ENCODE measurements around the gene PRKCA.

The PRKCA gene

DNA sequence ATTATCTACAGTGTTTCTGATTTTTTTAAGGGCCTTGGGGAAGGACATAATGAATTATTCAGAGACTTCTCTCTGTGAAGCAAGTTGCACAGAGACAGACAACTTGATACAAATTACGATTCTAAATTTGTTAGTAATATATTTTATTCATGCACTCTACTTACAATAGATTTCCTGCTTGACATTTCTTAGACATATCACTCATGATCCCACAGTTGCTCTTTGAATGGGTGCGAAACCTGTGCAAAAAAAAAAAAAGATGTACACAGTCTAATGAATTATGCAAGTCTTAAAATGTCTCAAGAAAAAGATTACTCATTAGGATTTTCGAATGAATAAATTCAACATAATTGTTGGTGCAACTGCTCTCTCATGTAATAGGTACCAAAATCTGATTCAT lies 254.8 kb downstream of the PRKCA start:
- H3K9ac ChIP-seq (ENCODE audit: low read length), result no peak overlapping the region
- no peak for DNase-seq
- no peak overlapping the region for H3K27ac ChIP-seq (ENCODE audit: low read depth, low read length)
- H3K36me3 ChIP-seq (ENCODE audit: control insufficient read depth in 1 of 2, insufficient read depth in 2 of 2, low read length in 2 of 2), result no peaks in the 10 kb centered on the region
- no peak overlapping the region for H3K23ac ChIP-seq (ENCODE audit: low read length)
- H3K79me2 ChIP-seq (ENCODE audit: control insufficient read depth, insufficient read depth, low read length, poor library complexity), result no peaks in the 10 kb centered on the region
- peaks cover 1% of the 10 kb centered on the region for H3K9me3 ChIP-seq (ENCODE audit: insufficient read depth, low read depth, low read length)
- no peak overlapping the region for H4K8ac ChIP-seq (ENCODE audit: low read depth, low read length)
- no peak overlapping the region for H3K18ac ChIP-seq (ENCODE audit: low read length)
- no peak overlapping the region for H3K14ac ChIP-seq (ENCODE audit: low read length)
- no peaks in the 10 kb centered on the region for H3K4me1 ChIP-seq (ENCODE audit: control insufficient read depth in 1 of 2, insufficient read depth in 2 of 2, low read length in 2 of 2)
- no peaks in the 10 kb centered on the region for H3K79me1 ChIP-seq (ENCODE audit: low read length)
- no peak overlapping the region for H4K91ac ChIP-seq (ENCODE audit: low read depth, low read length)
- no peak overlapping the region for H2BK5ac ChIP-seq (ENCODE audit: low read depth, low read length, poor library complexity)
- H2AFZ ChIP-seq (ENCODE audit: insufficient read depth, low read length, poor library complexity), result no peak overlapping the region
- no CpG with 5 or more reads among the region's 3 CpGs for WGBS (ENCODE audit: extremely low coverage, insufficient coverage, insufficient read length)
- H2BK120ac ChIP-seq (ENCODE audit: insufficient read depth, low read length, poor library complexity), result no peak overlapping the region
- no peak overlapping the region for H4K12ac ChIP-seq (ENCODE audit: low read depth, low read length)
- no peak overlapping the region for H3K4me2 ChIP-seq (ENCODE audit: low read length)
- H2BK12ac ChIP-seq (ENCODE audit: low read length), result no peak overlapping the region
- H3K4ac ChIP-seq (ENCODE audit: low read depth, low read length), result no peak overlapping the region
- no peaks in the 10 kb centered on the region for H3K27me3 ChIP-seq (ENCODE audit: insufficient read depth, low read length)
- H2AK5ac ChIP-seq (ENCODE audit: low read length), result no peak overlapping the region
- H3K4me3 ChIP-seq (ENCODE audit: low read depth, low read length), result no peak overlapping the region

DNA sequence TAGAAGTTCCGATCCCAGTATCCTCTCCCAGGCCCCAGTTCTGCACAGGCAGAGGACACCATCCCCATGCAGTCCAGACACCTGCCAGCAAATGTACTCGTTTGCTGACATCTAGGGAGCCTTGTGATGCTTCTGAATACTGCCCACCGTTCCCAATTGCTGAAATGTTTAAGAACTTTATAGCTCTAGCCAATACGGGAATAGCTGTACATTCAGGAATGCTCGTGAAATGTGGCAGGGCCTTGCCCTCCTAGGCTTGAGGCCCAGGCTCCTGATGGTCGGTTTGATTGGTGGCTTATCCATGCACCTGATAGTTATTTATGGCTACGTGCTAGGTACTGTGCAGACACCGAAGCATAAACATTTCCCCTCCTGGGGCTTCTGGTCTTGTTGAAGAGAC lies 255.5 kb downstream of the PRKCA start:
- no peaks in the 10 kb centered on the region for H3K36me3 ChIP-seq (ENCODE audit: control insufficient read depth in 1 of 2, insufficient read depth in 2 of 2, low read length in 2 of 2)
- no peaks in the 10 kb centered on the region for H3K4me1 ChIP-seq (ENCODE audit: control insufficient read depth in 1 of 2, insufficient read depth in 2 of 2, low read length in 2 of 2)
- no peak overlapping the region for H2BK120ac ChIP-seq (ENCODE audit: insufficient read depth, low read length, poor library complexity)
- H3K9ac ChIP-seq (ENCODE audit: low read length), result no peak overlapping the region
- no peak overlapping the region for H4K91ac ChIP-seq (ENCODE audit: low read depth, low read length)
- no peaks in the 10 kb centered on the region for H3K79me2 ChIP-seq (ENCODE audit: control insufficient read depth, insufficient read depth, low read length, poor library complexity)
- H3K4ac ChIP-seq (ENCODE audit: low read depth, low read length), result no peak overlapping the region
- no peak overlapping the region for H3K18ac ChIP-seq (ENCODE audit: low read length)
- H3K27me3 ChIP-seq (ENCODE audit: insufficient read depth, low read length), result no peaks in the 10 kb centered on the region
- H3K9me3 ChIP-seq (ENCODE audit: insufficient read depth, low read depth, low read length), result no peaks in the 10 kb centered on the region
- no peak overlapping the region for H4K12ac ChIP-seq (ENCODE audit: low read depth, low read length)
- H2BK5ac ChIP-seq (ENCODE audit: low read depth, low read length, poor library complexity), result no peak overlapping the region
- no peak overlapping the region for H3K4me3 ChIP-seq (ENCODE audit: low read depth, low read length)
- no peak overlapping the region for H2BK12ac ChIP-seq (ENCODE audit: low read length)
- H2AK5ac ChIP-seq (ENCODE audit: low read length), result no peak overlapping the region
- no peaks in the 10 kb centered on the region for H3K79me1 ChIP-seq (ENCODE audit: low read length)
- no peak overlapping the region for H3K23ac ChIP-seq (ENCODE audit: low read length)
- H3K14ac ChIP-seq (ENCODE audit: low read length), result no peak overlapping the region
- no peak overlapping the region for H2AFZ ChIP-seq (ENCODE audit: insufficient read depth, low read length, poor library complexity)
- no peak overlapping the region for H3K4me2 ChIP-seq (ENCODE audit: low read length)
- no peak for DNase-seq
- no peak overlapping the region for H3K27ac ChIP-seq (ENCODE audit: low read depth, low read length)
- no CpG with 5 or more reads among the region's 8 CpGs for WGBS (ENCODE audit: extremely low coverage, insufficient coverage, insufficient read length)
- H4K8ac ChIP-seq (ENCODE audit: low read depth, low read length), result no peak overlapping the region

DNA sequence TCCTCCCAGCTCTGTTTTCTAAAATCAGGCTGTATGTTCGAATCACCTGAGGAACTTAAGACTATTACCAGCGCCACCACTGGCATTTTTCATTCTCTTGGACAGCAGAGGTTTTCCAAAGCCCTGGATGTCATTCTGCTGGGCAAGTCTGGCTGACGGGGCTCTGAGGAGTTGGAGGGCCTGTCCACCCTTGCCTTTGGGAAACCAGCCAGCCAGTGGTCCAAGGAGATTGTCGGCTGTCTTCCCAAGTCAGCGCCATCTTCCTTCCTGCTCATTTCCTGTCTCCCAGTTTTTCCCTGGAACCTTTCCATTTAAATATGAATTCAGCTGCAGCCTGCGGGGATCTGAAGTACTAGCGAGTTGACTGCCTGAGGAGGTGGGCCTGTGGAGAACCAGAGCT lies 258.3 kb downstream of the PRKCA start:
- Histone ChIP-seq H3K4ac (ENCODE audit: low read depth, low read length) (no peak overlapping the region), H3K9ac (ENCODE audit: low read length) (no peak overlapping the region), H3K18ac (ENCODE audit: low read length) (no peak overlapping the region), H3K4me2 (ENCODE audit: low read length) (no peak overlapping the region), H3K27ac (ENCODE audit: low read depth, low read length) (no peak overlapping the region), H4K8ac (ENCODE audit: low read depth, low read length) (no peak overlapping the region), H2AK5ac (ENCODE audit: low read length) (no peak overlapping the region), H3K79me1 (ENCODE audit: low read length) (no peaks in the 10 kb centered on the region), H2BK12ac (ENCODE audit: low read length) (no peak overlapping the region), H4K12ac (ENCODE audit: low read depth, low read length) (no peak overlapping the region), H3K4me3 (ENCODE audit: low read depth, low read length) (no peak overlapping the region), H3K14ac (ENCODE audit: low read length) (no peak overlapping the region), H4K91ac (ENCODE audit: low read depth, low read length) (no peak overlapping the region), H3K9me3 (ENCODE audit: insufficient read depth, low read depth, low read length) (no peaks in the 10 kb centered on the region), H2BK5ac (ENCODE audit: low read depth, low read length, poor library complexity) (no peak overlapping the region), H3K23ac (ENCODE audit: low read length) (no peak overlapping the region), H2AFZ (ENCODE audit: insufficient read depth, low read length, poor library complexity) (no peak overlapping the region), H2BK120ac (ENCODE audit: insufficient read depth, low read length, poor library complexity) (no peak overlapping the region), H3K79me2 (ENCODE audit: control insufficient read depth, insufficient read depth, low read length, poor library complexity) (no peaks in the 10 kb centered on the region), H3K27me3 (ENCODE audit: insufficient read depth, low read length) (no peaks in the 10 kb centered on the region), H3K36me3 (ENCODE audit: control insufficient read depth in 1 of 2, insufficient read depth in 2 of 2, low read length in 2 of 2) (no peaks in the 10 kb centered on the region), H3K4me1 (ENCODE audit: control insufficient read depth in 1 of 2, insufficient read depth in 2 of 2, low read length in 2 of 2) (no peaks in the 10 kb centered on the region)
- no CpG with 5 or more reads among the region's 7 CpGs for WGBS (ENCODE audit: extremely low coverage, insufficient coverage, insufficient read length)
- DNase-seq, result no peak

DNA sequence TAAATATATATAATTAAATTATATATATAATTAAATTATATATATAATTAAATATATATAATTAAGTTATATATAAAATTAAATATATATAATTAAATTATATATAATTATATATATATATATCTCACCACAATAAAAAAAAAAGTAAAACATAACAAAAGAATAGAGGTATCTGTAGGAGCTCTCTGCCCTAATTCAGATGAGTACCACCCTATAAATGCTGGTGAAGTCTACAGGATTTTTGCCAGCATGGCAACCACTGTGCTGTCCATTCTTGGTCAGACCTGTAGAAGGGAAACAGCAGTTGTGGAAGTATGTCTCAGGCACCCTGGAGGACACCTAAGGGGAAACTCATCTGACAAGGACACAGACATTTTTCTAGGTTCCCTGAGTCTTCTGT lies 259.7 kb downstream of the PRKCA start:
- H2BK12ac ChIP-seq (ENCODE audit: low read length), result no peak overlapping the region
- H3K9ac ChIP-seq (ENCODE audit: low read length), result no peak overlapping the region
- H4K8ac ChIP-seq (ENCODE audit: low read depth, low read length), result no peak overlapping the region
- H4K12ac ChIP-seq (ENCODE audit: low read depth, low read length), result no peak overlapping the region
- no peak overlapping the region for H3K4me2 ChIP-seq (ENCODE audit: low read length)
- H3K9me3 ChIP-seq (ENCODE audit: insufficient read depth, low read depth, low read length), result no peaks in the 10 kb centered on the region
- no peak for DNase-seq
- no peaks in the 10 kb centered on the region for H3K79me1 ChIP-seq (ENCODE audit: low read length)
- H2BK5ac ChIP-seq (ENCODE audit: low read depth, low read length, poor library complexity), result no peak overlapping the region
- no peak overlapping the region for H2AK5ac ChIP-seq (ENCODE audit: low read length)
- H3K18ac ChIP-seq (ENCODE audit: low read length), result no peak overlapping the region
- no peak overlapping the region for H3K23ac ChIP-seq (ENCODE audit: low read length)
- no peaks in the 10 kb centered on the region for H3K79me2 ChIP-seq (ENCODE audit: control insufficient read depth, insufficient read depth, low read length, poor library complexity)
- H2AFZ ChIP-seq (ENCODE audit: insufficient read depth, low read length, poor library complexity), result no peak overlapping the region
- no peak overlapping the region for H4K91ac ChIP-seq (ENCODE audit: low read depth, low read length)
- H3K4me1 ChIP-seq (ENCODE audit: control insufficient read depth in 1 of 2, insufficient read depth in 2 of 2, low read length in 2 of 2), result no peaks in the 10 kb centered on the region
- no peak overlapping the region for H2BK120ac ChIP-seq (ENCODE audit: insufficient read depth, low read length, poor library complexity)
- H3K27me3 ChIP-seq (ENCODE audit: insufficient read depth, low read length), result no peaks in the 10 kb centered on the region
- no peak overlapping the region for H3K4ac ChIP-seq (ENCODE audit: low read depth, low read length)
- H3K4me3 ChIP-seq (ENCODE audit: low read depth, low read length), result no peak overlapping the region
- H3K36me3 ChIP-seq (ENCODE audit: control insufficient read depth in 1 of 2, insufficient read depth in 2 of 2, low read length in 2 of 2), result no peaks in the 10 kb centered on the region
- H3K27ac ChIP-seq (ENCODE audit: low read depth, low read length), result no peak overlapping the region
- H3K14ac ChIP-seq (ENCODE audit: low read length), result no peak overlapping the region

Measured in trophoblast cell (in vitro differentiated cells and primary cell).